Endothelial cell (in vitro differentiated cells): Measurements from ENCODE around the gene SH3BGRL2. TPM values are rescaled to one million over a fixed set of nuclear protein-coding genes. Genes with fewer than 3 reads are reported as not detected.

Source experiments
- DNase-seq: peaks from one replicate; pipeline ENCODE4 v3.0.0; 2021; ENCODE audit warnings: low spot score
- H3K27ac Mint-ChIP-seq: one replicate; pipeline ENCODE4 v1.8.0; 2021; ENCODE audit warnings: mixed read lengths, inconsistent platforms; ENCODE audit not compliant: unreplicated experiment
- H3K27me3 Mint-ChIP-seq: one replicate; pipeline ENCODE4 v1.8.0; 2021; ENCODE audit warnings: mild to moderate bottlenecking, moderate library complexity, mixed read lengths, inconsistent platforms; ENCODE audit not compliant: unreplicated experiment
- H3K36me3 Mint-ChIP-seq: one replicate; pipeline ENCODE4 v1.8.0; 2021; ENCODE audit warnings: mild to moderate bottlenecking, low read depth, mixed read lengths, inconsistent platforms; ENCODE audit not compliant: unreplicated experiment
- H3K4me1 Mint-ChIP-seq: one replicate; pipeline ENCODE4 v1.8.0; 2021; ENCODE audit warnings: mild to moderate bottlenecking, mixed read lengths, inconsistent platforms; ENCODE audit not compliant: unreplicated experiment
- H3K4me3 Mint-ChIP-seq: one replicate; pipeline ENCODE4 v1.8.0; 2021; ENCODE audit warnings: mild to moderate bottlenecking, mixed read lengths, inconsistent platforms; ENCODE audit not compliant: unreplicated experiment
- H3K9me3 Mint-ChIP-seq: one replicate; pipeline ENCODE4 v1.8.0; 2021; ENCODE audit warnings: mixed read lengths, inconsistent platforms; ENCODE audit not compliant: unreplicated experiment
- total RNA-seq: library from RNA; stranded (reverse); fragmentation: NEBNext Ultra II Directional; extraction: Animal tissue kit (Norgen Biotek cat#: 25700); gene quantifications from one replicate; pipeline ENCODE4 v1.2.1, GENCODE V29; 2021; ENCODE audit not compliant: unreplicated experiment
- TF ChIP-seq, protein P1 (sequence below): fragments of 200-600 bp; sonication (generic); IDR thresholded peaks from one replicate; pipeline ENCODE4 v1.5.0; 2021; ENCODE audit warnings: antibody characterized with exemption; ENCODE audit not compliant: unreplicated experiment

The SH3BGRL2 gene
- total RNA-seq, 1 donor from 2014 or later: 7.0 TPM

DNA sequence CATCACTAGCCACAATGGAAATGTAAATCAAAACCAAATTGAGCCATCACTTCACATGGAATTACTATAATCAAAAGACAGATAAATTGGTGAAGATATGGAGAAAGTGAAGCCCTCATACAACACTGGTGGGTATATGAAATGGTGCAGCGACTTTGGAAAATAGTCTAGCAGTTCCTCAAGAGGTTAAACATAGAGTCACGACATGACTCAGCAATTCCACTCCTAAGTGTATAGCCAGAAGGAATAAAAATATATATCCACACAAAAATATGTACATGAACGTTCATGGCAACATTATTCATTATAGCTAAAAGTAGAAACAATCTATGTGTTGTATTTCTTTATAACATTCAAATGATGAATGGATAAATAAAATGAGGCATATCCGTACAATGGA is 33.1 kb upstream of the SH3BGRL2 start:
- Mint-ChIP-seq H3K4me3 (no peak overlapping the region), H3K36me3 (no peaks in the 10 kb centered on the region), H3K9me3 (no peaks in the 10 kb centered on the region), H3K4me1 (no peaks in the 10 kb centered on the region), H3K27ac (no peak overlapping the region), H3K27me3 (no peaks in the 10 kb centered on the region)
- no peak for DNase-seq
- TF ChIP-seq, protein P1, sequence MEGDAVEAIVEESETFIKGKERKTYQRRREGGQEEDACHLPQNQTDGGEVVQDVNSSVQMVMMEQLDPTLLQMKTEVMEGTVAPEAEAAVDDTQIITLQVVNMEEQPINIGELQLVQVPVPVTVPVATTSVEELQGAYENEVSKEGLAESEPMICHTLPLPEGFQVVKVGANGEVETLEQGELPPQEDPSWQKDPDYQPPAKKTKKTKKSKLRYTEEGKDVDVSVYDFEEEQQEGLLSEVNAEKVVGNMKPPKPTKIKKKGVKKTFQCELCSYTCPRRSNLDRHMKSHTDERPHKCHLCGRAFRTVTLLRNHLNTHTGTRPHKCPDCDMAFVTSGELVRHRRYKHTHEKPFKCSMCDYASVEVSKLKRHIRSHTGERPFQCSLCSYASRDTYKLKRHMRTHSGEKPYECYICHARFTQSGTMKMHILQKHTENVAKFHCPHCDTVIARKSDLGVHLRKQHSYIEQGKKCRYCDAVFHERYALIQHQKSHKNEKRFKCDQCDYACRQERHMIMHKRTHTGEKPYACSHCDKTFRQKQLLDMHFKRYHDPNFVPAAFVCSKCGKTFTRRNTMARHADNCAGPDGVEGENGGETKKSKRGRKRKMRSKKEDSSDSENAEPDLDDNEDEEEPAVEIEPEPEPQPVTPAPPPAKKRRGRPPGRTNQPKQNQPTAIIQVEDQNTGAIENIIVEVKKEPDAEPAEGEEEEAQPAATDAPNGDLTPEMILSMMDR: no peak

DNA sequence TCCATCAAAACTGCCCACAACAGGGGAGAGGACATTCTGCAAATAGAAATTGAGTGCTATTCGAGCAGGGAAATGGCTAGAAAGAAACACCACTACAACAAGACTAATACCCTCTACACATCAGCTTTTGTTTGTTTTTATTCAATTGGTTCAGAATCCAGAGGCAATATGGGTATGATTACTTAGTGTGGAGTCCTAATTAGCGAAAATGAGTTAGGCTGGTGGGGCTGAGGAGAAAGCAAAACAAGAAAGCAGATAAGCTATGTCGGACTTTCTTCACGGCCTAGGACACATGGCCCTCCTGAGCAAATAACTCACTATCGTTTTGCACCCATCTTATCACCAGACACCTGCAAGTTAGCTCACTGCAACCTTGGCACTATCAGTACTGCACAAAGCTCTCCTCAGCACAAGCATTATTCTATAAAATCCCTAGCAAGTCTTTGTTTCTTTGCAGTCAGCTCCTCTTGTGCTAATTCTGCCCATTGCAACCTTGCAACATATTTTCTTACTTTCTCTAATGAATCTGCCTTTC is 31.3 kb upstream of the SH3BGRL2 start:
- H3K9me3 Mint-ChIP-seq: no peaks in the 10 kb centered on the region
- no peak overlapping the region for H3K4me3 Mint-ChIP-seq
- H3K36me3 Mint-ChIP-seq: no peaks in the 10 kb centered on the region
- no peaks in the 10 kb centered on the region for H3K4me1 Mint-ChIP-seq
- H3K27me3 Mint-ChIP-seq: no peaks in the 10 kb centered on the region
- TF ChIP-seq, protein P1: no peak
- no peak overlapping the region for H3K27ac Mint-ChIP-seq
- DNase-seq: no peak

DNA sequence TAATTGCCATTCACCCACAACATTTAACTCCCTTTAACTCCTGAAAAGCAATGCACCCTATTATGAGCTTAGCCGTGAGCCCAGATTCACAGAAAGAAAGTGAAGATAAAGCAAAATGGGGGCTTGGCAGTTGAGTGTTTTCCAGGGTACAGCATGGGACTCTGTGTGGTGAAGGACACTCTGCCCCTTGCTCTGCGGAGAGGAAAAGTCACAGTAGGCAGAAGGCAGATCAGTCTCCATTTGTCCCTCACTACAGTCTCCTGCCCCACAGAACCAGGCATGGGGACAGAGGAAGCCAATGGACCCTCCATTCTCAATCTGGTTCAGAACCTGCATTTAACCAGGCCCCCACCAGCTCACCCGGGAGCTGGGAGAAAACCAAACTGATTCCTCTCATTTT is 30.8 kb upstream of the SH3BGRL2 start:
- Mint-ChIP-seq H3K9me3 (no peaks in the 10 kb centered on the region), H3K36me3 (no peaks in the 10 kb centered on the region), H3K27me3 (no peaks in the 10 kb centered on the region)

DNA sequence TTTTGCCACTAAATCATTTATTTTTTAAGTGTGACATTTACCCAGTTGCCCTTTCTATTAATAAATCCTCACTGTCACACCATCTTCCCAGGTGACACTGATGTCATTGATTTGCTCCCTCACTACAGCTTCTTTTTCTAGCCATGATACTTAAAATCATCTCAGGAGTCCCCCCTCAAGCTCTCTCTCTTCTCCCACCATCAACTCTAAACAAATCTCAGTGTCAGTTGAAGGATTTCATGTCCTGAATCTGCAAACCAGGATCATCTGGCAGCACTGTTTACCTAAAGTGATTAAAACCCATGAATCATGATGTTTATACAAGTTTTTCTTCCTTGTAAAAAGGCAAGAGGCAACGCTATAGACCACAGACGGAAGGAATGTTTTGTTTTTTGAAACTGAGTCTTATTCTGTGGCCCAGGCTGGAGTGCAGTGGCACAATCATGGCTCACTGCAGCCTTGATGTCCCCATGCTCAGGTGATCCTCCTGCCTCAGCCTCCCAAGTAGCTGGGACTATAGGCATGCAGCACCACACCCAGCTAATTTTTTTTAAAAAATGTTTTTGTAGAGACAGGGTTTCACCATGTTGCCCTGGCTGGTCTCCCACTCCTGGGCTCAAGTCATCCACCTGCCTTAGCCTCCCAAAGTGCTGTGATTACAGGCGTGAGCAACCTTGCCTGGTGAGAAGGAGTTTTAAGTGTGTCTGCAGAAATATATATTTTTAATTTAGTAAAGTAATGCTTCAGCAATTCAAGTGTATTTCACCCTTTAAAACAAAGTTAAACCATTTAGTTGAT is 30.1 kb upstream of the SH3BGRL2 start:
- H3K4me1 Mint-ChIP-seq: no peaks in the 10 kb centered on the region
- no peaks in the 10 kb centered on the region for H3K27me3 Mint-ChIP-seq
- no peaks in the 10 kb centered on the region for H3K9me3 Mint-ChIP-seq
- no peak overlapping the region for H3K4me3 Mint-ChIP-seq
- no peaks in the 10 kb centered on the region for H3K36me3 Mint-ChIP-seq
- DNase-seq: no peak
- TF ChIP-seq, protein P1: no peak
- H3K27ac Mint-ChIP-seq: no peak overlapping the region

More for the DNA sequence above, 30.8 kb upstream of the SH3BGRL2 start:
- H3K4me1 Mint-ChIP-seq: no peaks in the 10 kb centered on the region
- DNase-seq: no peak
- no peak overlapping the region for H3K27ac Mint-ChIP-seq
- H3K4me3 Mint-ChIP-seq: no peak overlapping the region
- TF ChIP-seq, protein P1: no peak

DNA sequence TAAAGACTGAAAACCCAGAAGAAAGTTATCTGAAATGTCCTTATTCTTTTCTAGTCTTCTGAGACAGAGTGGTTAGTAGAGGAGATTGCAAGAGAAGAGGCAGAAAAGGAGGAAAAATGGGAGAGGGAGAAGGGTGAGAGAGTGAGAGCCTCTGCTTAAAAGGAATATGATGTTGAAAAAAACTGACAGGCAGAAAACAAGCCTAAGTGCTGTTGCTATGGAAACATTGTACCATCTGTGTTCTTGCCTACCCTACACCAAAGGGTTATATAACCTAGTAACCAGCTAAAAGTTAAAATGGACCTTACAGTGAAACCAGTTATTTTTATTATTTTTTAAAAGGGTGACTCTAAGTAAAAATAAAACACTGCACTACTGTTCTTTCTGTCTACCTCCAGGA is 28.3 kb upstream of the SH3BGRL2 start:
- Mint-ChIP-seq H3K9me3 (peaks cover 8% of the 10 kb centered on the region), H3K4me1 (peaks cover 3% of the 10 kb centered on the region), H3K27ac (no peak overlapping the region), H3K4me3 (no peak overlapping the region), H3K27me3 (no peaks in the 10 kb centered on the region), H3K36me3 (no peaks in the 10 kb centered on the region)
- DNase-seq: no peak
- TF ChIP-seq, protein P1: no peak
